Lower leg skin (tissue), 4 donors: ENCODE measurements around the gene ZNF783. TPM values are rescaled to one million over a fixed set of nuclear protein-coding genes. Genes with fewer than 3 reads are reported as not detected.

Experiments used
- DNase-seq, 2 donors: peaks; one replicate each; pipeline ENCODE4 v3.0.0-alpha.2; 2019; ENCODE audit warnings: low spot score in 2 of 2
- H3K4me3 ChIP-seq: fragments of 200-600 bp; sonication (generic); 2 replicates; pipeline ENCODE4 v1.5.1; 2017; ENCODE audit warnings: mild to moderate bottlenecking, low read depth; ENCODE audit not compliant: poor library complexity, severe bottlenecking
- POLR2A ChIP-seq, 2 donors: fragments of 450-650 bp; IDR thresholded peaks; one replicate each; pipeline ENCODE4 v1.6.1; 2016 to 2017; ENCODE audit warnings: antibody characterized with exemption in 2 of 2, mild to moderate bottlenecking in 1 of 2, moderate library complexity in 1 of 2
- WGBS, 2 donors: methylation state at CpG; one replicate each; pipeline ENCODE4 v1.1.5; 2018; 5-methylcytosine and 5-hydroxymethylcytosine counted together
- intact Hi-C: fragments of 100-400 bp; cut with DNase I; formaldehyde crosslinking; loops from one replicate; pipeline ENCODE4 v1.15.0; 2023; ENCODE audit warnings: low total_unique reads
- total RNA-seq, 4 donors: library from RNA; depleted of rRNA; stranded (reverse); fragments of >200 nt; gene quantifications; one replicate each; pipeline ENCODE4 v1.1.0, GENCODE V29; 2016
- TF ChIP-seq, protein P1 (sequence below), 3 donors: fragments of 450-650 bp; IDR thresholded peaks; one replicate each; pipeline ENCODE4 v1.5.1; 2016; ENCODE audit warnings: antibody characterized with exemption in 3 of 3, mild to moderate bottlenecking in 3 of 3, moderate library complexity in 2 of 3

The ZNF783 gene
- total RNA-seq, 4 donors from 2014 or later = 6.8 to 17.2 (median 13.0) TPM

DNA sequence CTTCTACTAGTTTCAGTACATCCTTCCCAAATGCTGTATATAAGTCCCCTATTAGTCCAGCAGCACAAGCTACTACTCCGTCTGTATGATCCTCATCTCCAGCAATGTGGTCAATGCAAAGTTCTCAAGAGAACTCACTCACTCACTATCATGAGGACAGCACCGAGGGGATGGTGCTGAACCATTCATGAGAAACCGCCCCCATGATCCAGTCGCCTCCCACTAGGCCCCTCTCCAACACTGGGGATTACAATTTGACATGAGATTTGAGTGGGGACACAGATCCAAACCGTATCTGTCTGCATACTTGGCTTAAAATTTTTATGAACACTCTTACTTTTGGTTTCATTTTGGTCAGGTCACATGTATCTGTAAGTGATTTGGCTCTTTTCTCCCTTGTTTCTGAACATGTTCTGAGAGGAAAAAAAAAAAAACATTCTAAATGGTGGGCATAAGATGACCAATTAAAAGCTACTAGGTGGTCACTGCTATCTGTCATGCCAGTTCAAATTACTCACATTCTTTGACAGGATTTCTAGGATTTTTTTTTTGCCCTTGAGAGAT, 60.1 kb downstream of the ZNF783 start:
- TF ChIP-seq POLR2A (IDR thresholded peaks at IDR 0.05) = no peak
- TF ChIP-seq, protein P1, sequence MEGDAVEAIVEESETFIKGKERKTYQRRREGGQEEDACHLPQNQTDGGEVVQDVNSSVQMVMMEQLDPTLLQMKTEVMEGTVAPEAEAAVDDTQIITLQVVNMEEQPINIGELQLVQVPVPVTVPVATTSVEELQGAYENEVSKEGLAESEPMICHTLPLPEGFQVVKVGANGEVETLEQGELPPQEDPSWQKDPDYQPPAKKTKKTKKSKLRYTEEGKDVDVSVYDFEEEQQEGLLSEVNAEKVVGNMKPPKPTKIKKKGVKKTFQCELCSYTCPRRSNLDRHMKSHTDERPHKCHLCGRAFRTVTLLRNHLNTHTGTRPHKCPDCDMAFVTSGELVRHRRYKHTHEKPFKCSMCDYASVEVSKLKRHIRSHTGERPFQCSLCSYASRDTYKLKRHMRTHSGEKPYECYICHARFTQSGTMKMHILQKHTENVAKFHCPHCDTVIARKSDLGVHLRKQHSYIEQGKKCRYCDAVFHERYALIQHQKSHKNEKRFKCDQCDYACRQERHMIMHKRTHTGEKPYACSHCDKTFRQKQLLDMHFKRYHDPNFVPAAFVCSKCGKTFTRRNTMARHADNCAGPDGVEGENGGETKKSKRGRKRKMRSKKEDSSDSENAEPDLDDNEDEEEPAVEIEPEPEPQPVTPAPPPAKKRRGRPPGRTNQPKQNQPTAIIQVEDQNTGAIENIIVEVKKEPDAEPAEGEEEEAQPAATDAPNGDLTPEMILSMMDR (IDR thresholded peaks at IDR 0.05) = no peak
- DNase-seq = no peak
- 55 to 75% methylated on average over 5 of the region's 5 CpGs for WGBS, 2 donors
- no peak overlapping the region for H3K4me3 ChIP-seq
- intact Hi-C loops = no loop called here

- intact Hi-C loops = no loop called here
- H3K4me3 ChIP-seq = no peak overlapping the region
- TF ChIP-seq, protein P1 (IDR thresholded peaks at IDR 0.05) = no peak
- no peak for TF ChIP-seq POLR2A (IDR thresholded peaks at IDR 0.05)
- DNase-seq = no peak
Measured at GRCh38 chr7:149322737-149323136, 60.7 kb downstream of the ZNF783 start.

- intact Hi-C loops = no loop called here
- WGBS, 2 donors = 58 to 63% methylated on average over 2 of the region's 2 CpGs
- no peak for TF ChIP-seq POLR2A (IDR thresholded peaks at IDR 0.05)
- TF ChIP-seq, protein P1 (IDR thresholded peaks at IDR 0.05) = no peak
- no peak for DNase-seq
- H3K4me3 ChIP-seq = no peak overlapping the region
Measured at GRCh38 chr7:149325248-149325647, 63.3 kb downstream of the ZNF783 start.

- H3K4me3 ChIP-seq = no peak overlapping the region
- DNase-seq = no peak
- WGBS, 2 donors = 40 to 65% methylated on average over 3 of the region's 3 CpGs
- TF ChIP-seq, protein P1 (IDR thresholded peaks at IDR 0.05) = no peak
- no peak for TF ChIP-seq POLR2A (IDR thresholded peaks at IDR 0.05)
- intact Hi-C loops = no loop called here
Measured at GRCh38 chr7:149329265-149329664, 67.3 kb downstream of the ZNF783 start.

GRCh38 chr7:149329766-149330334, 67.9 kb downstream of the ZNF783 start:
- intact Hi-C loops = no loop called here
- no peak for DNase-seq
- no peak overlapping the region for H3K4me3 ChIP-seq
- no peak for TF ChIP-seq POLR2A (IDR thresholded peaks at IDR 0.05)
- TF ChIP-seq, protein P1 (IDR thresholded peaks at IDR 0.05) = no peak
- 78 to 87% methylated on average over 3 of the region's 3 CpGs for WGBS, 2 donors
